ENCODE results near the gene CCND2. TPM values are rescaled to one million over a fixed set of nuclear protein-coding genes. Genes with fewer than 3 reads are reported as not detected.

CCND2 gene
- total and polyA plus RNA-seq, 2 of the 4 experiments (the other 2 are of a cell fraction), result 1.1 to 2.3 TPM

DNA sequence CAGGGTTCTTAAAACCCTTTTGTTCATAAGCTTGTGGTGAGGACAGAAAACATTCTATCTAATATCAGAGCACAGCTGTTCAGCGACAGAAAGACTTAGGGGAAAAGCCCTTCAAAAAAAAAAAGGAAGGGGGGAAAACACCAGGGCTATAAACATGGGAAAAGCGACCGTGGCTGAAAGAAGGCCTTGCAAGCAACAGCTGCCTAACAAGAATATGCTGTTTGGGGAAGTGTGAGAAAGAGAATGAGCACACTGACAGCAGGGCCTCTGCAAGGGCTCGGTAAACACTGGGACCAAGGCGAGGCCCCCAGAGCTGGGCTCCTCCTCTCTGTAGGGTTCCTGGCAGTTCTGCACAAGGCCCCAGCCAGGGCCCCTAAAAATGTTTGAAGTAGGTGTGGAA lies 27.4 kb upstream of the CCND2 start:
- Histone ChIP-seq H3K14ac (replicated peaks; ENCODE audit: low read depth, low read length) (no peak overlapping the region), H3K4ac (ENCODE audit: low read depth, low read length) (no peak overlapping the region)
- ATAC-seq (ENCODE audit: low read depth), result no peak

More for the DNA sequence above, 27.4 kb upstream of the CCND2 start:
- no peaks in the 10 kb centered on the region; the same call in 1 of the 2 replicates for H3K27me3 ChIP-seq (ENCODE audit: control insufficient read depth, insufficient read depth, low read length)
- dilution Hi-C loops (cut with HindIII; ENCODE audit: low sequenced_read_pairs, unreplicated experiment) (no loop called here), in situ Hi-C loops (cut with MboI; ENCODE audit: low sequenced_read_pairs) (no loop called here), intact Hi-C loops (cut with micrococcal nuclease) (no loop called here)
- H2BK15ac ChIP-seq (ENCODE audit: low read depth, low read length), result no peak overlapping the region
- H4K5ac ChIP-seq (ENCODE audit: low read depth, low read length), result no peak overlapping the region
- H3K9ac ChIP-seq (ENCODE audit: low read depth, low read length), result no peak overlapping the region
- H3K18ac ChIP-seq (ENCODE audit: low read depth, low read length), result no peak overlapping the region
- TF ChIP-seq NFE2L2 (IDR thresholded peaks at IDR 0.05; ENCODE audit: low read depth, low read length), result no peak
- no peak for TF ChIP-seq MXI1 (IDR thresholded peaks at IDR 0.05; ENCODE audit: borderline replicate concordance, low read depth, low read length)
- TF ChIP-seq FOS (IDR thresholded peaks at IDR 0.05; ENCODE audit: low read depth, low read length), result no peak
- TF ChIP-seq, protein P1, sequence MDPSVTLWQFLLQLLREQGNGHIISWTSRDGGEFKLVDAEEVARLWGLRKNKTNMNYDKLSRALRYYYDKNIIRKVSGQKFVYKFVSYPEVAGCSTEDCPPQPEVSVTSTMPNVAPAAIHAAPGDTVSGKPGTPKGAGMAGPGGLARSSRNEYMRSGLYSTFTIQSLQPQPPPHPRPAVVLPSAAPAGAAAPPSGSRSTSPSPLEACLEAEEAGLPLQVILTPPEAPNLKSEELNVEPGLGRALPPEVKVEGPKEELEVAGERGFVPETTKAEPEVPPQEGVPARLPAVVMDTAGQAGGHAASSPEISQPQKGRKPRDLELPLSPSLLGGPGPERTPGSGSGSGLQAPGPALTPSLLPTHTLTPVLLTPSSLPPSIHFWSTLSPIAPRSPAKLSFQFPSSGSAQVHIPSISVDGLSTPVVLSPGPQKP (IDR thresholded peaks at IDR 0.05; ENCODE audit: borderline replicate concordance, low read depth, low read length), result no peak
- TF ChIP-seq CHD1 (IDR thresholded peaks at IDR 0.05; ENCODE audit: low read depth, low read length), result no peak
- TF ChIP-seq SMC3 (IDR thresholded peaks at IDR 0.05; ENCODE audit: low read depth, low read length), result no peak
- TF ChIP-seq CEBPB (IDR thresholded peaks at IDR 0.05; ENCODE audit: low read depth, low read length), result no peak
- TF ChIP-seq RFX5 (IDR thresholded peaks at IDR 0.05; ENCODE audit: low read depth, low read length), result no peak
- no peak for TF ChIP-seq RCOR1 (IDR thresholded peaks at IDR 0.05; ENCODE audit: insufficient replicate concordance, low read length)
- TF ChIP-seq, protein P2, sequence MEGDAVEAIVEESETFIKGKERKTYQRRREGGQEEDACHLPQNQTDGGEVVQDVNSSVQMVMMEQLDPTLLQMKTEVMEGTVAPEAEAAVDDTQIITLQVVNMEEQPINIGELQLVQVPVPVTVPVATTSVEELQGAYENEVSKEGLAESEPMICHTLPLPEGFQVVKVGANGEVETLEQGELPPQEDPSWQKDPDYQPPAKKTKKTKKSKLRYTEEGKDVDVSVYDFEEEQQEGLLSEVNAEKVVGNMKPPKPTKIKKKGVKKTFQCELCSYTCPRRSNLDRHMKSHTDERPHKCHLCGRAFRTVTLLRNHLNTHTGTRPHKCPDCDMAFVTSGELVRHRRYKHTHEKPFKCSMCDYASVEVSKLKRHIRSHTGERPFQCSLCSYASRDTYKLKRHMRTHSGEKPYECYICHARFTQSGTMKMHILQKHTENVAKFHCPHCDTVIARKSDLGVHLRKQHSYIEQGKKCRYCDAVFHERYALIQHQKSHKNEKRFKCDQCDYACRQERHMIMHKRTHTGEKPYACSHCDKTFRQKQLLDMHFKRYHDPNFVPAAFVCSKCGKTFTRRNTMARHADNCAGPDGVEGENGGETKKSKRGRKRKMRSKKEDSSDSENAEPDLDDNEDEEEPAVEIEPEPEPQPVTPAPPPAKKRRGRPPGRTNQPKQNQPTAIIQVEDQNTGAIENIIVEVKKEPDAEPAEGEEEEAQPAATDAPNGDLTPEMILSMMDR (conservative IDR thresholded peaks at IDR 0.05; ENCODE audit: low read depth, low read length), result no peak
- no peak for TF ChIP-seq POLR2A (IDR thresholded peaks at IDR 0.05; ENCODE audit: low read depth, low read length)
- no peak for TF ChIP-seq MAZ (IDR thresholded peaks at IDR 0.05; ENCODE audit: borderline replicate concordance, low read depth, low read length)
- no peak for TF ChIP-seq MAFK (IDR thresholded peaks at IDR 0.05; ENCODE audit: low read depth, low read length)
- no peak for TF ChIP-seq BHLHE40 (IDR thresholded peaks at IDR 0.05; ENCODE audit: low read depth, low read length)
- no peak for TF ChIP-seq RAD21 (IDR thresholded peaks at IDR 0.05; ENCODE audit: low read length)
- no peak for TF ChIP-seq USF2 (IDR thresholded peaks at IDR 0.05; ENCODE audit: low read depth, low read length)
- no peak overlapping the region for H2AK9ac ChIP-seq (replicated peaks; ENCODE audit: low read depth, low read length, poor library complexity)
- no peak for DNase-seq
- no peak overlapping the region for H3K56ac ChIP-seq (ENCODE audit: extremely low read depth, insufficient read depth, low read length)
- H3K9me3 ChIP-seq (ENCODE audit: control insufficient read depth, insufficient read depth, low read length), result peaks cover 4% of the 10 kb centered on the region; the same call in 1 of the 2 replicates
- H3K27ac ChIP-seq (ENCODE audit: insufficient read depth, low read length), result no peak overlapping the region
- no TSS peak for BruUV-seq (replicated peaks)
- no peaks in the 10 kb centered on the region for H3K4me1 ChIP-seq (ENCODE audit: control insufficient read depth, insufficient read depth, low read length)
- no peaks in the 10 kb centered on the region for H3K79me1 ChIP-seq (ENCODE audit: low read depth in 1 of 2, low read length in 2 of 2)
- no peak overlapping the region for H4K91ac ChIP-seq (ENCODE audit: insufficient read depth, low read depth, low read length)
- H2AK5ac ChIP-seq (ENCODE audit: low read depth, low read length), result no peak overlapping the region
- H3K4me2 ChIP-seq (ENCODE audit: low read depth, low read length), result no peak overlapping the region
- 8% methylated on average over 2 of the region's 5 CpGs; no CpG with 5 or more reads in 1 of the 2 experiments for WGBS, 2 experiments (ENCODE audit: extremely low coverage in 2 of 2, insufficient read length in 1 of 2)
- H2BK20ac ChIP-seq (ENCODE audit: low read depth, low read length), result no peak overlapping the region
- H3K9me1 ChIP-seq (ENCODE audit: insufficient read depth, low read length), result no peaks in the 10 kb centered on the region
- H2BK5ac ChIP-seq (ENCODE audit: low read depth, low read length, poor library complexity, severe bottlenecking), result no peak overlapping the region
- H3K4me3 ChIP-seq (ENCODE audit: insufficient read depth, low read depth, low read length), result no peak overlapping the region
- H2AFZ ChIP-seq (replicated peaks; ENCODE audit: low read length, poor library complexity), result no peak overlapping the region
- no peak overlapping the region for H2BK120ac ChIP-seq (ENCODE audit: low read depth, low read length)
- no peak overlapping the region for H4K8ac ChIP-seq (ENCODE audit: low read depth in 2 of 2, low read length in 2 of 2)
- CTCF ChIA-PET, result no interaction called here
- POLR2A ChIA-PET (ENCODE audit: unreplicated experiment), result no interaction called here
- H3K23ac ChIP-seq (ENCODE audit: low read depth, low read length), result no peak overlapping the region
- H4K20me1 ChIP-seq (ENCODE audit: insufficient read depth, low read length), result no peaks in the 10 kb centered on the region
- no peaks in the 10 kb centered on the region for H3K36me3 ChIP-seq (ENCODE audit: control insufficient read depth, insufficient read depth, low read length)

Data from IMR-90 (cell line).